Left lobe of liver (tissue), 2 donors: Measurements from ENCODE around the gene SPDYE3. TPM values are rescaled to one million over a fixed set of nuclear protein-coding genes. Genes with fewer than 3 reads are reported as not detected.
"Not testable (repeated sequence)": the region's sequence is repeated elsewhere in the genome, so short reads cannot be mapped to it uniquely, and the experiment has no call there.

Source experiments
- ATAC-seq: fragments of 200-7000 bp; cut with Tn5 transposase; one replicate; pipeline ENCODE4 v1.9.1; 2020; ENCODE audit warnings: mild to moderate bottlenecking, moderate library complexity
- DNase-seq: peaks from one replicate; pipeline ENCODE4 v3.0.0-alpha.2; 2020; ENCODE audit warnings: low spot score
- total RNA-seq: library from RNA; stranded (reverse); gene quantifications from one replicate; pipeline ENCODE4 v1.2.1, GENCODE V29; 2021
- donor health status: DM: no; HTN: no; CAD: no; lungs with moderate emphysema.
- donor health status: DM: no; HTN: yes; CAD: no.

The SPDYE3 gene
- total RNA-seq, 1 donor from 2014 or later = not detected

GRCh38 chr7:100287191-100287969, 20.1 kb upstream of the SPDYE3 start:
- DNase-seq, ATAC-seq: not testable (repeated sequence)

- not testable (repeated sequence) for ATAC-seq, DNase-seq
Observed at GRCh38 chr7:100288258-100288657, 19.2 kb upstream of the SPDYE3 start.

GRCh38 chr7:100292162-100292561, 15.3 kb upstream of the SPDYE3 start:
- not testable (repeated sequence) for DNase-seq, ATAC-seq

GRCh38 chr7:100295269-100295668, 12.2 kb upstream of the SPDYE3 start:
- ATAC-seq, DNase-seq: not testable (repeated sequence)

- ATAC-seq, DNase-seq: not testable (repeated sequence)
Observed at GRCh38 chr7:100297852-100298631, 9.5 kb upstream of the SPDYE3 start.

- not testable (repeated sequence) for DNase-seq, ATAC-seq
Observed at GRCh38 chr7:100298632-100298895, 8.9 kb upstream of the SPDYE3 start.

- not testable (repeated sequence) for DNase-seq, ATAC-seq
Observed at GRCh38 chr7:100304526-100304925, 3.0 kb upstream of the SPDYE3 start.

- DNase-seq, ATAC-seq: not testable (repeated sequence)
Observed at GRCh38 chr7:100318329-100318728, 10.8 kb downstream of the SPDYE3 start.

GRCh38 chr7:100321648-100322047, 14.1 kb downstream of the SPDYE3 start:
- not testable (repeated sequence) for DNase-seq, ATAC-seq

GRCh38 chr7:100324194-100324593, 16.7 kb downstream of the SPDYE3 start:
- not testable (repeated sequence) for DNase-seq, ATAC-seq

GRCh38 chr7:100325671-100326070, 18.2 kb downstream of the SPDYE3 start:
- not testable (repeated sequence) for ATAC-seq, DNase-seq

- DNase-seq = peak; percentile 84
Observed at GRCh38 chr7:100326914-100327313, 19.4 kb downstream of the SPDYE3 start.

GRCh38 chr7:100335566-100336466, 28.3 kb downstream of the SPDYE3 start:
- peak; percentile 97 for ATAC-seq
- DNase-seq = peak; percentile 95

More at GRCh38 chr7:100326914-100327313, 19.4 kb downstream of the SPDYE3 start:
- not testable (repeated sequence) for ATAC-seq

GRCh38 chr7:100338083-100338696, 30.7 kb downstream of the SPDYE3 start:
- ATAC-seq, DNase-seq: not testable (repeated sequence)

- DNase-seq = not testable (repeated sequence)
- peak; percentile 47 for ATAC-seq
Observed at GRCh38 chr7:100341286-100341685, 33.8 kb downstream of the SPDYE3 start.

GRCh38 chr7:100342765-100343164, 35.3 kb downstream of the SPDYE3 start:
- peak; percentile 64 for ATAC-seq
- no peak for DNase-seq

- DNase-seq, ATAC-seq: not testable (repeated sequence)
Observed at GRCh38 chr7:100344124-100344559, 36.6 kb downstream of the SPDYE3 start.

GRCh38 chr7:100344560-100345287, 37.2 kb downstream of the SPDYE3 start:
- peak; percentile 86 for ATAC-seq
- not testable (repeated sequence) for DNase-seq

GRCh38 chr7:100345288-100345672, 37.8 kb downstream of the SPDYE3 start:
- ATAC-seq = peak; percentile 56

More at GRCh38 chr7:100345288-100345672, 37.8 kb downstream of the SPDYE3 start:
- peak; percentile 79 for DNase-seq
